GM12874 (cell line): ENCODE data around the gene PRTN3.

Source experiments
- CTCF ChIP-seq: IDR thresholded peaks from 2 replicates; pipeline ENCODE4 v1.5.1; 2011; ENCODE audit warnings: low read depth, mild to moderate bottlenecking, control low read depth, low read length, moderate library complexity; ENCODE audit not compliant: insufficient read depth

PRTN3 gene

GRCh38 chr19:876780-877314 is 36.0 kb downstream of the PRTN3 start:
- TF ChIP-seq CTCF = no peak

DNA sequence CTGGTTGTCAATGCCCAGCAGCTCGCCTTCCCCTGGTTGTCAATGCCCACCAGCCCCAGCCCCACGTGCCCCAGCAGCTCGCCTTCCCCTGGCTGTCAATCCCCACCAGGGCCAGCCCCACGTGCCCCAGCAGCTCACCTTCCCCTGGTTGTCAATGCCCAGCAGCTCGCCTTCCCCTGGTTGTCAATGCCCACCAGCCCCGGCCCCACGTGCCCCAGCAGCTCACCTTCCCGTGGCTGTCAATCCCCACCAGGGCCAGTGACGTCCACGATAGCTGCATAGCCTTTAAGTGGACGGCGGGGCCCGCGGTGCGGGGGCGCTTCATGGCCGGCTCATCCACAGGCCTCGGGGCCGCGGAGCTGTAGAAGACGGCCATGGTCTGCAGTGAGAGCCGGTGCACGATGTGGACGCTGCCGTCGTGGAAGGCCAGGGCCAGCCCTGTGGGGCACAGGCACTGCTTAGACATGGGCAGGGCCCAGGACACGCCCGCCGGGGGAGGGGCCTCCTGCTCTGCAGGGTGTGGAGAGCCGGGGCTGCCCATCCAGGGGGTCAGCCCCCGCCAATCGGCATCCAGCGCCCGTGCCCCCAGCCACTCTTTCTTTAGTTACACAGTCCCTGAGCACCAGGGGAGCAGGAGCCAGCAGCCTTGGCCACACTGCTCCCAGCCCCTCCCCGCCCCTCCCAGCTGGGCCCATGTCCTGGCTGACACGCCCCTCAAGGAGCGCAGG is 39.1 kb downstream of the PRTN3 start:
- TF ChIP-seq CTCF = no peak

GRCh38 chr19:881385-882071 is 40.7 kb downstream of the PRTN3 start:
- no peak for TF ChIP-seq CTCF

DNA sequence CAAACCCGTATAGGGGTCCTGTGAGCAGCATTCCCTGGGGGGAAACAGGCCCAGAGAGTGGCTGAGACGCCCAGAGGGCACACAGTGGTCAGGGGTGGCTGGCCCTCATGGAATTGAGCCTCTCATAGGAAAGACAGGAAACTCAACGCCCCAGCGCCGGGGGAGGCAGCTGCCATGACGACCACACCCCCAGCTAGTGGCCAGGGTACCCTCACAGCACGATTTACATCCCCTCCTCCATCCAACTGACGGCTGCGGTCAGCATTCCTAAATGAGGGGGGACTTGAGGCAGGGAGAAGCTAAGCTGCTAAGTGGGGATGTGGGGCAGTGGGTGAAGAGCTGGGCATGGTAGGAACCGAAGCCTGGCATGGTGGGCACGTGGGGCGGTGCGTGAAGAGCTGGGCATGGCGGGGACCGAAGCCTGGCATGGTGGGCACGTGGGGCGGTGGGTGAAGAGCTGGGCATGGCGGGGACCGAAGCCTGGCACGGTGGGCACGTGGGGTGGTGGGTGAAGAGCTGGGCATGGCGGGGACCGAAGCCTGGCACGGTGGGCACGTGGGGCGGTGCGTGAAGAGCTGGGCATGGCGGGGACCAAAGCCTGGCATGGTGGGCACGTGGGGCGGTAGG is 42.2 kb downstream of the PRTN3 start:
- no peak for TF ChIP-seq CTCF

- no peak for TF ChIP-seq CTCF
Observed at GRCh38 chr19:883661-884211, 42.9 kb downstream of the PRTN3 start.

- TF ChIP-seq CTCF = no peak
Observed at GRCh38 chr19:884420-885211, 43.8 kb downstream of the PRTN3 start.
